HG03521 (cell line): ENCODE measurements around the gene IKBIP.
"Not testable (repeated sequence)": the region's sequence is repeated elsewhere in the genome, so short reads cannot be mapped to it uniquely, and the experiment has no call there.

Experiments used
- ATAC-seq: cut with Tn5 transposase; IDR thresholded peaks from one replicate; pipeline ENCODE4 v1.9.1; 2021; ENCODE audit warnings: mild to moderate bottlenecking, moderate library complexity; ENCODE audit not compliant: unreplicated experiment

Gene IKBIP

GRCh38 chr12:98644712-98645571 lies at the start of gene IKBIP, which contains the start of gene APAF1:
Gene IKBIP (minus strand): TSS chr12:98644788. CDS start chr12:98644701, 87 bp downstream.
Gene APAF1 (plus strand): TSS chr12:98645290. CDS start chr12:98648360, 3,070 bp downstream.
- ATAC-seq: peak; percentile 87

GRCh38 chr12:98691351-98691750 lies 46.8 kb upstream of the IKBIP start:
- ATAC-seq: no peak

GRCh38 chr12:98686603-98687002 lies 42.0 kb upstream of the IKBIP start:
- no peak for ATAC-seq

- no peak for ATAC-seq
Observed at GRCh38 chr12:98684199-98684598, 39.6 kb upstream of the IKBIP start.

- ATAC-seq: no peak
Observed at GRCh38 chr12:98679611-98680005, 35.0 kb upstream of the IKBIP start.

GRCh38 chr12:98678946-98679610 lies 34.5 kb upstream of the IKBIP start:
- ATAC-seq: no peak

GRCh38 chr12:98678236-98678945 lies 33.8 kb upstream of the IKBIP start:
- ATAC-seq: no peak

- no peak for ATAC-seq
Observed at GRCh38 chr12:98674841-98675240, 30.3 kb upstream of the IKBIP start.

GRCh38 chr12:98671459-98671858 lies 26.9 kb upstream of the IKBIP start:
- no peak for ATAC-seq

GRCh38 chr12:98669751-98670150 lies 25.2 kb upstream of the IKBIP start:
- ATAC-seq: no peak

GRCh38 chr12:98660521-98660920 lies 15.9 kb upstream of the IKBIP start:
- ATAC-seq: no peak

- ATAC-seq: no peak
Observed at GRCh38 chr12:98656289-98657101, 11.9 kb upstream of the IKBIP start.

GRCh38 chr12:98653866-98654493 lies 9.4 kb upstream of the IKBIP start:
- no peak for ATAC-seq

GRCh38 chr12:98651328-98651727 lies 6.7 kb upstream of the IKBIP start:
- ATAC-seq: no peak

GRCh38 chr12:98646294-98647090 lies 1.9 kb upstream of the IKBIP start:
- ATAC-seq: no peak

- peak; percentile 0 for ATAC-seq
Observed at GRCh38 chr12:98645572-98646067, 1.0 kb upstream of the IKBIP start.

GRCh38 chr12:98644433-98644711 lies 216 bp downstream of the IKBIP start:
- ATAC-seq: peak; percentile 11

GRCh38 chr12:98642801-98643200 lies 1.8 kb downstream of the IKBIP start:
- ATAC-seq: not testable (repeated sequence)

GRCh38 chr12:98639491-98639890 lies 5.1 kb downstream of the IKBIP start:
- ATAC-seq: no peak
